Smooth muscle cell (in vitro differentiated cells): Measurements from ENCODE around the gene SOX3. TPM values are rescaled to one million over a fixed set of nuclear protein-coding genes. Genes with fewer than 3 reads are reported as not detected.

Experiments
- DNase-seq: peaks from one replicate; lab custom pipeline; 2025; ENCODE audit not compliant: unreplicated experiment; lab: John Stamatoyannopoulos, UW
- H2AFZ ChIP-seq: fragments of 200-600 bp; sonication (generic); 2 replicates; pipeline ENCODE4 v1.6.0; 2016; ENCODE audit warnings: antibody characterized with exemption, low read depth, mild to moderate bottlenecking
- H3F3A ChIP-seq: fragments of 200-600 bp; sonication (generic); 2 replicates; pipeline ENCODE4 v1.6.0; 2017; ENCODE audit warnings: antibody characterized with exemption, low read depth
- H3K27ac ChIP-seq: fragments of 200-600 bp; sonication (generic); 2 replicates; pipeline ENCODE4 v1.5.1; 2016; ENCODE audit warnings: low read depth, mild to moderate bottlenecking
- H3K27me3 ChIP-seq: fragments of 200-600 bp; sonication (generic); 2 replicates; pipeline ENCODE4 v1.6.1; 2016; ENCODE audit warnings: low read depth, mild to moderate bottlenecking
- H3K36me3 ChIP-seq: fragments of 200-600 bp; sonication (generic); 2 replicates; pipeline ENCODE4 v1.5.1; 2016; ENCODE audit warnings: low read depth
- H3K4me1 ChIP-seq: fragments of 200-600 bp; sonication (generic); 2 replicates; pipeline ENCODE4 v1.5.1; 2016; ENCODE audit warnings: low read depth
- H3K4me2 ChIP-seq: fragments of 200-600 bp; sonication (generic); 2 replicates; pipeline ENCODE4 v1.6.0; 2016; ENCODE audit warnings: mild to moderate bottlenecking
- H3K4me3 ChIP-seq: fragments of 200-600 bp; sonication (generic); 2 replicates; pipeline ENCODE4 v1.5.1; 2016; ENCODE audit warnings: mild to moderate bottlenecking
- H3K79me2 ChIP-seq: fragments of 200-600 bp; sonication (generic); 2 replicates; pipeline ENCODE4 v1.6.0; 2016; ENCODE audit warnings: low read depth, mild to moderate bottlenecking
- H3K9ac ChIP-seq: fragments of 200-600 bp; sonication (generic); 2 replicates; pipeline ENCODE4 v1.6.0; 2016; ENCODE audit warnings: low read depth
- H3K9me3 ChIP-seq: fragments of 200-600 bp; sonication (generic); replicated peaks from 2 replicates; pipeline ENCODE4 v1.5.1; 2016; ENCODE audit warnings: low read depth
- H4K20me1 ChIP-seq: fragments of 200-600 bp; sonication (generic); 2 replicates; pipeline ENCODE4 v1.6.0; 2016; ENCODE audit warnings: low read depth
- WGBS: methylation state at CpG from one replicate; pipeline ENCODE4 v1.1.7; 2016; ENCODE audit warnings: low lambda C conversion rate; 5-methylcytosine and 5-hydroxymethylcytosine counted together
- polyA plus RNA-seq: library from polyadenylated mRNA; unstranded; fragments of >200 nt; fragmentation: Nextera tagmentation; extraction: Ambion mirVana; gene quantifications from 2 replicates; pipeline ENCODE4 v1.2.1, GENCODE V29; 2016
- total RNA-seq: library from RNA; depleted of rRNA; stranded (reverse); fragments of >200 nt; gene quantifications from 2 replicates; pipeline ENCODE4 v1.2.3, GENCODE V29; 2014
- TF ChIP-seq, protein P1 (sequence below): fragments of 200-600 bp; sonication (generic); IDR thresholded peaks from 2 replicates; pipeline ENCODE4 v1.5.1; 2017; ENCODE audit warnings: borderline replicate concordance, mild to moderate bottlenecking, antibody characterized with exemption; ENCODE audit not compliant: insufficient read depth, poor library complexity, severe bottlenecking

The SOX3 gene
- total and polyA plus RNA-seq, 2 experiments from 2014 or later, result not detected

DNA sequence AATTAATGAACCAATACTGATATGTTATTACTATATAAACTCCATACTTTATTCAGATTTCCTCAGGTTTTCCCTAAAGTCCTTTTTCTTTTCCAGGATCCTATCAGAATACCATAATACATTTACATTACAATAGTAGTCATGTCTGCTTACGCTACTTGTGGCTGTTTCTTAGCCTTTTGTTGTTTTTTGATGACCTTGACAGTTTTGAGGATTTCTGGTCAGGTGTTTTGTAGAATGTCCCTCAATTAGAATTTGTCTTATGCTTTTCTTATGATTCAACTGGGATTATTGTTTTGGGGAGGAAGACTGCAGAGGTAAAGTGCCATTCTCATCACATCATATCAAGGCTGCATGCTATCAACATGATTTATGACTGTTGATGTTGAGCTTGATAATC is 9.1 kb downstream of the SOX3 start:
- no peak overlapping the region for H3K9ac ChIP-seq
- H4K20me1 ChIP-seq, result no peaks in the 10 kb centered on the region
- no peaks in the 10 kb centered on the region for H3K4me1 ChIP-seq
- peaks cover 52% of the 10 kb centered on the region for H3K27me3 ChIP-seq
- no peaks in the 10 kb centered on the region for H3K36me3 ChIP-seq
- H3K27ac ChIP-seq, result no peak overlapping the region
- TF ChIP-seq, protein P1, sequence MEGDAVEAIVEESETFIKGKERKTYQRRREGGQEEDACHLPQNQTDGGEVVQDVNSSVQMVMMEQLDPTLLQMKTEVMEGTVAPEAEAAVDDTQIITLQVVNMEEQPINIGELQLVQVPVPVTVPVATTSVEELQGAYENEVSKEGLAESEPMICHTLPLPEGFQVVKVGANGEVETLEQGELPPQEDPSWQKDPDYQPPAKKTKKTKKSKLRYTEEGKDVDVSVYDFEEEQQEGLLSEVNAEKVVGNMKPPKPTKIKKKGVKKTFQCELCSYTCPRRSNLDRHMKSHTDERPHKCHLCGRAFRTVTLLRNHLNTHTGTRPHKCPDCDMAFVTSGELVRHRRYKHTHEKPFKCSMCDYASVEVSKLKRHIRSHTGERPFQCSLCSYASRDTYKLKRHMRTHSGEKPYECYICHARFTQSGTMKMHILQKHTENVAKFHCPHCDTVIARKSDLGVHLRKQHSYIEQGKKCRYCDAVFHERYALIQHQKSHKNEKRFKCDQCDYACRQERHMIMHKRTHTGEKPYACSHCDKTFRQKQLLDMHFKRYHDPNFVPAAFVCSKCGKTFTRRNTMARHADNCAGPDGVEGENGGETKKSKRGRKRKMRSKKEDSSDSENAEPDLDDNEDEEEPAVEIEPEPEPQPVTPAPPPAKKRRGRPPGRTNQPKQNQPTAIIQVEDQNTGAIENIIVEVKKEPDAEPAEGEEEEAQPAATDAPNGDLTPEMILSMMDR, result no peak
- DNase-seq, result no peak
- no peak overlapping the region for H3K4me2 ChIP-seq
- no peaks in the 10 kb centered on the region for H3K9me3 ChIP-seq
- no peaks in the 10 kb centered on the region for H3F3A ChIP-seq
- H3K4me3 ChIP-seq, result no peak overlapping the region
- H3K79me2 ChIP-seq, result no peaks in the 10 kb centered on the region
- 93% methylated on average over 1 of the region's 1 CpG for WGBS
- H2AFZ ChIP-seq, result no peak overlapping the region

DNA sequence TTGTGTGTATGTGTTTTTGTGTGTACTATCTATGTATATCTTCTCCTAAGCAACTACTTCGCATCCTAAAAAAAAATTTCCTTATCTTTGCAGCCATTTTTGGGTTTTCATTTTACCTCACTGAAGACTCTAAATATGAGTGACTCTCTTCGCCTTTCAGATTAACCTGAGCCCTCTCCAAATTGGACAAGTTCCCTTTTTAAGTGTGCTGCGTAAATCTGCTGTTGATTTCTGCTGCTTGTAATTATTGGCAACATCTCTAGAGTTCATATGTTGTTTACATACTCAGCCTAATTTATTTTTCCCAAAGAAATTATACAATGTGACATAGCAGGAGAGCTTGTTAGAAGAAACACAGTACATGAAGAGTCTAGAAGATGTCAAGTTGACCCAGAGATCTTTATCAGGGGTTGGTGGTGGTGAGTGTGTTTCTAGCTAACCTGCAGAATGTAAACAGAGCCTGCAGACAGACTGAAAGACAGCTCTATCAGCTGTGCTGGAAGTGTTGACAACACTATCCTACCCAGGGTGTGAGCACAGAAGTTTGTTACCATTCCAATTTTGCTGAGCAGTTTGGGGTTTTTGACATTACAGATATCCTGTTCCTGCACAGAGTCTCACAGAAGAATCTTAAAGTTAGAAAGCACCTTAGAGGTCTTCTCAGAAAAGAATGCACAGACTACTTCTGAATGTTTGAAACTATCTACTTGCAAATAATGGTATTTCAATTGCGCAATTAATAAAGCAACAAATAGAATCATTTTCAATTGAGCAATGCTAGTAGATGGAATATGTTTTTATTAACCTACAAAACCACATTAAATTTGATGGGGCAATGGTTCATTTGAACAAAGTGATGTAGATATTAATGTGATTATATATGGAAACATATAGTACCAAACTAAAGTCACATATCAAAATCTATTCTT is 12.5 kb downstream of the SOX3 start:
- no peaks in the 10 kb centered on the region for H3K36me3 ChIP-seq
- no peak overlapping the region for H3K4me2 ChIP-seq
- H4K20me1 ChIP-seq, result no peaks in the 10 kb centered on the region
- DNase-seq, result no peak
- H3K9me3 ChIP-seq, result no peaks in the 10 kb centered on the region
- 84% methylated on average over 4 of the region's 4 CpGs for WGBS
- H3K79me2 ChIP-seq, result no peaks in the 10 kb centered on the region
- TF ChIP-seq, protein P1, result no peak
- H3K9ac ChIP-seq, result no peak overlapping the region
- no peak overlapping the region for H3K27ac ChIP-seq
- peaks cover 20% of the 10 kb centered on the region for H3K27me3 ChIP-seq
- H3F3A ChIP-seq, result no peaks in the 10 kb centered on the region
- no peaks in the 10 kb centered on the region for H3K4me1 ChIP-seq
- no peak overlapping the region for H3K4me3 ChIP-seq
- H2AFZ ChIP-seq, result no peak overlapping the region

DNA sequence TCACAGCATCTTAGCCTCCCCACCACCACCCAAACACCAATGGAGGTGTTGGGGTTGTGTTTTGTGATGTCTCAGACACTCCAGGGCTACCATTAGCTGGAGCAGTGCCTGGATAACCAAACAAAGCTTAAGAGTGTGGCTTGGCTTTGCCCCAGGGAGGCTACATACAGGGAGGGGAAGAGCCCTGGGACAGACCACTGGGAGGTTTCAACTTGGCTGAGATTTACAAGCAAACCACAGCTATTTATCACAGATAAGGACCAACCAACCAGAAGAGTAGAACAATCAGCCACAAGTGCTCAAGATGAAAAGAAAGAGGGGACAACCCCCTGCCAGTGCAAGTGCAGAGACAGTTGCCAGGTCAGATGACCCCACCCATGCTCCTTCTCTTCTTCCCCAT is 24.1 kb downstream of the SOX3 start:
- Histone ChIP-seq H3K4me2 (no peak overlapping the region), H3K27me3 (no peaks in the 10 kb centered on the region), H3K9ac (no peak overlapping the region), H3K4me3 (no peak overlapping the region), H3K9me3 (no peaks in the 10 kb centered on the region), H3K79me2 (no peaks in the 10 kb centered on the region), H3K36me3 (no peaks in the 10 kb centered on the region), H3F3A (no peaks in the 10 kb centered on the region), H3K4me1 (no peaks in the 10 kb centered on the region), H4K20me1 (no peaks in the 10 kb centered on the region), H3K27ac (no peak overlapping the region), H2AFZ (no peak overlapping the region)
- TF ChIP-seq, protein P1, result no peak
- no peak for DNase-seq

DNA sequence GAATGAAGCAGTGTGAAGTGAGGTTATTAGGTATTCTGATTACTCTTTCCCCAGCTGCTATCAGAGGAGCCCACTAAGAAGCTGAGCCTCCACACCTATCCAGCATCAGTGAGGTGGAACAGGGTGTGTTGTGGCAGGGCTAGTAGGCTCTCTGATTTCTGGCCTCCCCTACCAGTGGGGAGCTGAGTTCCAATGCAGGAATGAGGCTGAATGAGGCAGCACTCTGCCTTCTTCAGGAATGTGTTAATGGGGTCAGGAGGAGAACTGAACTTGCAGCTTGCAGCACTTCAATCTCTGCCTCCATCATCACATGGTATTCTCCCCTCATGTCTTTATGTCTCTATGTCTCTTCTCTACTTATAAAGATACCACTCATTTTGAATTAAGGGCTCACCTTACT is 26.9 kb downstream of the SOX3 start:
- no peak overlapping the region for H3K4me3 ChIP-seq
- no peak for DNase-seq
- no peaks in the 10 kb centered on the region for H3K27me3 ChIP-seq
- no peaks in the 10 kb centered on the region for H3F3A ChIP-seq
- TF ChIP-seq, protein P1, result no peak
- no peaks in the 10 kb centered on the region for H3K79me2 ChIP-seq
- no peaks in the 10 kb centered on the region for H3K4me1 ChIP-seq
- H3K9me3 ChIP-seq, result no peaks in the 10 kb centered on the region
- no peak overlapping the region for H2AFZ ChIP-seq
- no peaks in the 10 kb centered on the region for H3K36me3 ChIP-seq
- no peaks in the 10 kb centered on the region for H4K20me1 ChIP-seq
- no peak overlapping the region for H3K4me2 ChIP-seq
- no peak overlapping the region for H3K27ac ChIP-seq
- H3K9ac ChIP-seq, result no peak overlapping the region
